IMR-90 (cell line): ENCODE results near the gene IFNG. TPM values are rescaled to one million over a fixed set of nuclear protein-coding genes. Genes with fewer than 3 reads are reported as not detected.

Experiments used
- ATAC-seq: fragments of 200-7000 bp; cut with Tn5 transposase; 2 replicates; pipeline ENCODE4 v1.9.1; 2020; ENCODE audit warnings: low read depth, mild to moderate bottlenecking, moderate library complexity
- BruUV-seq: library from RNA; stranded (reverse); fragments of 400-500 nt; replicated peaks from 2 replicates; lab custom pipeline; 2021; lab: Mats Ljungman, UMichigan
- CTCF ChIA-PET: fragments of 300-600 bp; formaldehyde crosslinking; extraction: SDS; loops from one replicate; lab custom pipeline; 2021; ENCODE audit warnings: antibody characterized with exemption; lab: Yijun Ruan, JAX
- POLR2A ChIA-PET: fragments of 300-600 bp; sonication (Branson Sonifier 250); formaldehyde crosslinking; loops from one replicate; lab custom pipeline; 2022; ENCODE audit warnings: antibody characterized with exemption; ENCODE audit not compliant: unreplicated experiment; lab: Charles Lee
- DNase-seq: peaks from one replicate; pipeline ENCODE4 v3.0.0; 2013
- H2AFZ ChIP-seq: replicated peaks from 2 replicates; pipeline ENCODE3; 2013; ENCODE audit warnings: low read length, mild to moderate bottlenecking; ENCODE audit not compliant: poor library complexity
- H2AK5ac ChIP-seq: 2 replicates; pipeline ENCODE4 v1.6.1; 2013; ENCODE audit warnings: low read depth, low read length, inconsistent platforms
- H2AK9ac ChIP-seq: replicated peaks from 2 replicates; pipeline ENCODE3; 2013; ENCODE audit warnings: mild to moderate bottlenecking, low read depth, low read length, moderate library complexity; ENCODE audit not compliant: poor library complexity
- H2BK120ac ChIP-seq: 2 replicates; pipeline ENCODE4 v1.6.1; 2013; ENCODE audit warnings: low read depth, low read length, inconsistent platforms
- H2BK15ac ChIP-seq: 3 replicates; pipeline ENCODE4 v1.6.1; 2013; ENCODE audit warnings: low read depth, low read length, inconsistent platforms
- H2BK20ac ChIP-seq: 2 replicates; pipeline ENCODE4 v1.6.1; 2013; ENCODE audit warnings: low read depth, mild to moderate bottlenecking, inconsistent platforms, low read length, moderate library complexity
- H2BK5ac ChIP-seq: 2 replicates; pipeline ENCODE4 v1.6.1; 2013; ENCODE audit warnings: mild to moderate bottlenecking, low read depth, low read length, inconsistent platforms; ENCODE audit not compliant: poor library complexity, severe bottlenecking
- H3K14ac ChIP-seq: replicated peaks from 2 replicates; pipeline ENCODE4 v1.6.1; 2013; ENCODE audit warnings: low read depth, low read length, inconsistent platforms
- H3K18ac ChIP-seq: 2 replicates; pipeline ENCODE4 v1.6.1; 2013; ENCODE audit warnings: low read depth, low read length, control low read depth
- H3K23ac ChIP-seq: 2 replicates; pipeline ENCODE4 v1.6.1; 2013; ENCODE audit warnings: low read depth, low read length, inconsistent platforms
- H3K27ac ChIP-seq: 2 replicates; pipeline ENCODE4 v1.5.1; 2013; ENCODE audit warnings: mild to moderate bottlenecking, control low read depth, low read length; ENCODE audit not compliant: insufficient read depth
- H3K27me3 ChIP-seq: 2 replicates; pipeline ENCODE4 v1.6.1; 2013; ENCODE audit warnings: low read length; ENCODE audit not compliant: control insufficient read depth, insufficient read depth
- H3K36me3 ChIP-seq: 2 replicates; pipeline ENCODE4 v1.6.1; 2013; ENCODE audit warnings: low read length, mixed read lengths; ENCODE audit not compliant: control insufficient read depth, insufficient read depth
- H3K4ac ChIP-seq: 2 replicates; pipeline ENCODE4 v1.6.1; 2013; ENCODE audit warnings: low read depth, low read length, inconsistent platforms
- H3K4me1 ChIP-seq: 2 replicates; pipeline ENCODE4 v1.6.1; 2013; ENCODE audit warnings: low read length, mixed read lengths; ENCODE audit not compliant: control insufficient read depth, insufficient read depth
- H3K4me2 ChIP-seq: 2 replicates; pipeline ENCODE4 v1.6.1; 2013; ENCODE audit warnings: low read depth, mild to moderate bottlenecking, control low read depth, low read length, moderate library complexity
- H3K4me3 ChIP-seq: 2 replicates; pipeline ENCODE4 v1.5.1; 2013; ENCODE audit warnings: low read depth, mild to moderate bottlenecking, control low read depth, low read length, moderate library complexity; ENCODE audit not compliant: insufficient read depth
- H3K56ac ChIP-seq: 2 replicates; pipeline ENCODE4 v1.6.1; 2013; ENCODE audit warnings: low read length, inconsistent platforms; ENCODE audit not compliant: insufficient read depth; ENCODE audit errors: extremely low read depth
- H3K79me1 ChIP-seq, 2 experiments: 2 replicates each; pipeline ENCODE4 v1.6.1; 2013; ENCODE audit warnings: low read length in 2 of 2, inconsistent platforms in 1 of 2, low read depth in 1 of 2
- H3K9ac ChIP-seq: 2 replicates; pipeline ENCODE4 v1.6.1; 2013; ENCODE audit warnings: low read depth, low read length, control low read depth
- H3K9me1 ChIP-seq: 2 replicates; pipeline ENCODE4 v1.6.1; 2013; ENCODE audit warnings: low read length, inconsistent platforms; ENCODE audit not compliant: insufficient read depth
- H3K9me3 ChIP-seq: 2 replicates; pipeline ENCODE4 v1.6.1; 2013; ENCODE audit warnings: low read length; ENCODE audit not compliant: control insufficient read depth, insufficient read depth
- H4K20me1 ChIP-seq: 2 replicates; pipeline ENCODE4 v1.6.1; 2013; ENCODE audit warnings: low read length, inconsistent platforms; ENCODE audit not compliant: insufficient read depth
- H4K5ac ChIP-seq: 2 replicates; pipeline ENCODE4 v1.6.1; 2013; ENCODE audit warnings: mild to moderate bottlenecking, low read depth, low read length, control low read depth
- H4K8ac ChIP-seq, 2 experiments: 2 replicates each; pipeline ENCODE4 v1.6.1; 2013; ENCODE audit warnings: low read depth in 2 of 2, low read length in 2 of 2, control low read depth in 1 of 2, inconsistent platforms in 1 of 2
- H4K91ac ChIP-seq: 2 replicates; pipeline ENCODE4 v1.6.1; 2013; ENCODE audit warnings: low read depth, low read length, inconsistent platforms; ENCODE audit not compliant: insufficient read depth
- BHLHE40 ChIP-seq: fragments of 150-350 bp; IDR thresholded peaks from 2 replicates; pipeline ENCODE4 v1.6.1; 2016; ENCODE audit warnings: mild to moderate bottlenecking, low read depth, low read length
- CEBPB ChIP-seq: IDR thresholded peaks from 2 replicates; pipeline ENCODE4 v1.6.1; 2012; ENCODE audit warnings: low read depth, low read length, improper control_type of control experiment
- CHD1 ChIP-seq: IDR thresholded peaks from 2 replicates; pipeline ENCODE4 v1.6.1; 2012; ENCODE audit warnings: low read depth, low read length, improper control_type of control experiment
- CTCF ChIP-seq: conservative IDR thresholded peaks from 2 replicates; pipeline ENCODE4 v1.5.1; 2012; ENCODE audit warnings: mild to moderate bottlenecking, low read depth, low read length, improper control_type of control experiment
- FOS ChIP-seq: fragments of 150-350 bp; IDR thresholded peaks from 2 replicates; pipeline ENCODE4 v1.6.1; 2016; ENCODE audit warnings: low read depth, low read length
- MAFK ChIP-seq: IDR thresholded peaks from 2 replicates; pipeline ENCODE4 v1.6.1; 2012; ENCODE audit warnings: low read depth, low read length, improper control_type of control experiment
- MAZ ChIP-seq: IDR thresholded peaks from 2 replicates; pipeline ENCODE4 v1.6.1; 2012; ENCODE audit warnings: low read depth, mild to moderate bottlenecking, low read length, improper control_type of control experiment, moderate library complexity, borderline replicate concordance
- MXI1 ChIP-seq: IDR thresholded peaks from 2 replicates; pipeline ENCODE4 v1.6.1; 2012; ENCODE audit warnings: low read depth, mild to moderate bottlenecking, low read length, moderate library complexity, borderline replicate concordance
- NFE2L2 ChIP-seq: fragments of 150-350 bp; IDR thresholded peaks from 2 replicates; pipeline ENCODE4 v1.6.1; 2016; ENCODE audit warnings: low read depth, mild to moderate bottlenecking, low read length
- POLR2A ChIP-seq: IDR thresholded peaks from 2 replicates; pipeline ENCODE4 v1.6.1; 2012; ENCODE audit warnings: mild to moderate bottlenecking, low read depth, low read length
- RAD21 ChIP-seq: IDR thresholded peaks from 2 replicates; pipeline ENCODE4 v1.6.1; 2012; ENCODE audit warnings: low read length, improper control_type of control experiment
- RCOR1 ChIP-seq: IDR thresholded peaks from 2 replicates; pipeline ENCODE4 v1.6.1; 2012; ENCODE audit warnings: mild to moderate bottlenecking, low read length, improper control_type of control experiment; ENCODE audit not compliant: insufficient replicate concordance
- RFX5 ChIP-seq: IDR thresholded peaks from 2 replicates; pipeline ENCODE4 v1.8.0; 2012; ENCODE audit warnings: low read depth, mild to moderate bottlenecking, low read length, moderate library complexity
- SMC3 ChIP-seq: fragments of 150-350 bp; IDR thresholded peaks from 2 replicates; pipeline ENCODE4 v1.6.1; 2016; ENCODE audit warnings: low read depth, mild to moderate bottlenecking, antibody characterized with exemption, low read length, moderate library complexity
- WGBS, 2 experiments: methylation state at CpG; one replicate each; pipeline versions ENCODE4 v1.1.5 to v1.1.7; 2013; ENCODE audit warnings: missing lambda C conversion rate in 2 of 2; ENCODE audit not compliant: insufficient read length in 1 of 2; ENCODE audit errors: extremely low coverage in 2 of 2; 5-methylcytosine and 5-hydroxymethylcytosine counted together
- dilution Hi-C: fragments of 300-500 bp; cut with HindIII; formaldehyde crosslinking; loops from one replicate; pipeline ENCODE4 v1.14.3; 2018; ENCODE audit warnings: low sequenced_read_pairs; ENCODE audit not compliant: unreplicated experiment
- in situ Hi-C: fragments of 300-500 bp; cut with MboI; formaldehyde crosslinking; loops from 3 replicates; pipeline ENCODE4 v1.14.3; 2019; ENCODE audit warnings: low sequenced_read_pairs, inconsistent platforms, mixed read lengths
- intact Hi-C: fragments of 100-400 bp; cut with micrococcal nuclease; formaldehyde crosslinking; loops from 2 replicates; pipeline ENCODE4 v1.10.0; 2022
- polyA plus RNA-seq, 3 experiments: library from polyadenylated mRNA; depleted of rRNA; stranded (reverse); fragments of >200 nt; gene quantifications; 2 replicates each; pipeline ENCODE4 v1.2.3, GENCODE V29; 2012; ENCODE audit warnings: low replicate concordance in 1 of 3
- total RNA-seq: library from RNA; depleted of rRNA; stranded (reverse); fragments of >200 nt; gene quantifications from 2 replicates; pipeline ENCODE4 v1.2.3, GENCODE V29; 2012
- TF ChIP-seq, protein P1 (sequence below): fragments of 150-350 bp; IDR thresholded peaks from 2 replicates; pipeline ENCODE4 v1.6.1; 2016; ENCODE audit warnings: low read depth, mild to moderate bottlenecking, low read length, moderate library complexity, borderline replicate concordance
- TF ChIP-seq, protein P2 (sequence below): fragments of 150-350 bp; IDR thresholded peaks from 2 replicates; pipeline ENCODE4 v1.6.1; 2017; ENCODE audit warnings: mild to moderate bottlenecking, antibody characterized with exemption, low read length, low read depth

The IFNG gene
- total and polyA plus RNA-seq, 2 of the 4 experiments (the other 2 are of a cell fraction), result not detected

DNA sequence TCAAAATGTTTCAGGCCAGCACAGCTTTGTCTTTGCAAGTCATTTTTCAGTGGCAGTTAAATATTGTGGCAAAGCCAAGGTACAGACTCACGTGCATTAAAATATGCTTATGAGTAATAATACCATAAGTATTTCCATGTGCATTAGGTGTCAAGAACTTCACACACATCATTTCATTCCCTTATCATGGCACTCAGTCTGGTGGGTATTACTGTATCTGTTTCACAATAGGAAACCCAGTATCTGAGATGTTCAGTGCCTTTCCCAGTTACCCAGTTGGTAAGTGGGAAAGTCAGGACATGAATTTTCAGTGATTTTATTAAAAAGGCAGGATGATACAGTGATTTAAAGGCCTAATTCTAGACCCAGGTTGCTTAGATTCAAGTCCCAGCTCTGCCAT, 52.9 kb downstream of the IFNG start:
- Histone ChIP-seq H4K5ac (no peak overlapping the region), H3K23ac (no peak overlapping the region), H2BK20ac (no peak overlapping the region), H3K9me3 (no peaks in the 10 kb centered on the region), H4K20me1 (no peaks in the 10 kb centered on the region), H3K79me1 (no peaks in the 10 kb centered on the region), H3K9ac (no peak overlapping the region), H3K4me2 (no peak overlapping the region), H4K91ac (no peak overlapping the region), H3K56ac (no peak overlapping the region), H2AFZ (no peak overlapping the region), H3K9me1 (no peaks in the 10 kb centered on the region), H2BK15ac (no peak overlapping the region), H2BK120ac (no peak overlapping the region), H3K36me3 (no peaks in the 10 kb centered on the region), H3K4me1 (no peaks in the 10 kb centered on the region), H3K27me3 (0 out of 2 replicates have a peak, but pooled peaks cover 1% of the 10 kb centered on the region), H4K8ac (no peak overlapping the region), H3K18ac (no peak overlapping the region), H3K4ac (no peak overlapping the region), H2BK5ac (no peak overlapping the region), H3K14ac (no peak overlapping the region), H2AK5ac (no peak overlapping the region), H3K27ac (no peak overlapping the region), H3K4me3 (no peak overlapping the region), H2AK9ac (no peak overlapping the region)
- no TSS peak for BruUV-seq
- ChIA-PET POLR2A (no interaction called here), CTCF (no interaction called here)
- dilution Hi-C loops (no loop called here), in situ Hi-C loops (no loop called here), intact Hi-C loops (no loop called here)
- no CpG with 5 or more reads among the region's 1 CpG for WGBS, 2 experiments
- TF ChIP-seq CEBPB (no peak), NFE2L2 (no peak), RCOR1 (no peak), FOS (no peak), RFX5 (no peak), MAZ (no peak), MAFK (no peak), CTCF (no peak), BHLHE40 (no peak), POLR2A (no peak), SMC3 (no peak), RAD21 (no peak), CHD1 (no peak), MXI1 (no peak)
- TF ChIP-seq, protein P1, sequence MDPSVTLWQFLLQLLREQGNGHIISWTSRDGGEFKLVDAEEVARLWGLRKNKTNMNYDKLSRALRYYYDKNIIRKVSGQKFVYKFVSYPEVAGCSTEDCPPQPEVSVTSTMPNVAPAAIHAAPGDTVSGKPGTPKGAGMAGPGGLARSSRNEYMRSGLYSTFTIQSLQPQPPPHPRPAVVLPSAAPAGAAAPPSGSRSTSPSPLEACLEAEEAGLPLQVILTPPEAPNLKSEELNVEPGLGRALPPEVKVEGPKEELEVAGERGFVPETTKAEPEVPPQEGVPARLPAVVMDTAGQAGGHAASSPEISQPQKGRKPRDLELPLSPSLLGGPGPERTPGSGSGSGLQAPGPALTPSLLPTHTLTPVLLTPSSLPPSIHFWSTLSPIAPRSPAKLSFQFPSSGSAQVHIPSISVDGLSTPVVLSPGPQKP, result no peak
- TF ChIP-seq, protein P2, sequence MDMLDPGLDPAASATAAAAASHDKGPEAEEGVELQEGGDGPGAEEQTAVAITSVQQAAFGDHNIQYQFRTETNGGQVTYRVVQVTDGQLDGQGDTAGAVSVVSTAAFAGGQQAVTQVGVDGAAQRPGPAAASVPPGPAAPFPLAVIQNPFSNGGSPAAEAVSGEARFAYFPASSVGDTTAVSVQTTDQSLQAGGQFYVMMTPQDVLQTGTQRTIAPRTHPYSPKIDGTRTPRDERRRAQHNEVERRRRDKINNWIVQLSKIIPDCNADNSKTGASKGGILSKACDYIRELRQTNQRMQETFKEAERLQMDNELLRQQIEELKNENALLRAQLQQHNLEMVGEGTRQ, result no peak
- DNase-seq (no peak), ATAC-seq (no peak)
